Stimulated activated CD8-positive, alpha-beta memory T cell treated with anti-CD3 and anti-CD28 coated beads, Interleukin-4, amount 100 ng/mL, for 48 hours (primary cell): ENCODE measurements around the gene DDX46.
"Not testable (repeated sequence)": the region's sequence is repeated elsewhere in the genome, so short reads cannot be mapped to it uniquely, and the experiment has no call there.

Experiments
- DNase-seq: peaks from one replicate; pipeline ENCODE4 v3.0.0-alpha.2; 2020

Gene DDX46

GRCh38 chr5:134758504-134759341 lies at the start of gene DDX46:
Gene DDX46, plus strand, starts transcription at chr5:134758779. Its CDS starts 160 bp downstream, at chr5:134758939.
- DNase-seq = peak; percentile 97

DNA sequence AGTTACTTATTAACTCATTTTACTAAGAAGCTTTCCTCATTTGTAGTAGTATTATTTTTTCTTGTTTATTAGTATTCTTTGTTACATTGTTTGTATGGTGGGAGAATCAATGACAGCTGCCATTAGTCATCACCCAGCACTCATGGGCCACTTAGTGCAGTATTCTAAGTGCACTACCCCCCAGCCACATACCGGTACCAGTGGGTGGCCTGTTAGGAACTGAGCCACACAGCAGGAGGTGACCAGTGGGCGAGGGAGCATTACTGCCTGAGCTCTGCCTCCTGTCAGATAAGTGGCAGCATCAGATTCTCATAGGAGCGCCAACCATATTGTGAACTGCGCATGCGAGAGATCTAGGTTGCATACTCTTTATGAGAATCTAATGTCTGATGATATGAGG lies 44.5 kb upstream of the DDX46 start:
- DNase-seq = no peak

GRCh38 chr5:134714541-134714940 lies 44.0 kb upstream of the DDX46 start:
- no peak for DNase-seq

GRCh38 chr5:134715466-134715865 lies 43.1 kb upstream of the DDX46 start:
- DNase-seq = not testable (repeated sequence)

- no peak for DNase-seq
Measured at GRCh38 chr5:134724872-134725271, 33.7 kb upstream of the DDX46 start.

GRCh38 chr5:134732819-134733218 lies 25.8 kb upstream of the DDX46 start:
- DNase-seq = no peak

GRCh38 chr5:134735243-134735642 lies 23.3 kb upstream of the DDX46 start:
- DNase-seq = no peak

- DNase-seq = no peak
Measured at GRCh38 chr5:134736173-134736812, 22.3 kb upstream of the DDX46 start.

- peak; percentile 98 for DNase-seq
Measured at GRCh38 chr5:134738133-134738962, 20.2 kb upstream of the DDX46 start, which contains the start of gene CAMLG. Gene CAMLG, plus strand, starts transcription at chr5:134738548. Its CDS starts 73 bp downstream, at chr5:134738621.

GRCh38 chr5:134738963-134739661 lies 19.5 kb upstream of the DDX46 start:
- DNase-seq = peak; percentile 37

DNA sequence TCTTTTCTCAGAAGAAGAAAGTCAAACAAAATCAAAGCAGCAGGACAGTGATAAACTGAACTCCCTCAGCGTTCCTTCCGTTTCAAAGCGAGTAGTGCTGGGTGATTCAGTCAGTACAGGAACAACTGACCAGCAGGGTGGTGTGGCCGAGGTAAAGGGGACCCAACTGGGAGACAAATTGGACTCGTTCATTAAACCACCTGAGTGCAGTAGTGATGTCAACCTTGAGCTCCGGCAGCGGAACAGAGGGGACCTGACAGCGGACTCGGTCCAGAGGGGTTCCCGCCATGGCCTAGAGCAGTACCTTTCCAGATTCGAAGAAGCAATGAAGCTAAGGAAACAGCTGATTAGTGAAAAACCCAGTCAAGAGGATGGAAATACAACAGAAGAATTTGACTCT lies 17.5 kb upstream of the DDX46 start:
- DNase-seq = no peak

DNA sequence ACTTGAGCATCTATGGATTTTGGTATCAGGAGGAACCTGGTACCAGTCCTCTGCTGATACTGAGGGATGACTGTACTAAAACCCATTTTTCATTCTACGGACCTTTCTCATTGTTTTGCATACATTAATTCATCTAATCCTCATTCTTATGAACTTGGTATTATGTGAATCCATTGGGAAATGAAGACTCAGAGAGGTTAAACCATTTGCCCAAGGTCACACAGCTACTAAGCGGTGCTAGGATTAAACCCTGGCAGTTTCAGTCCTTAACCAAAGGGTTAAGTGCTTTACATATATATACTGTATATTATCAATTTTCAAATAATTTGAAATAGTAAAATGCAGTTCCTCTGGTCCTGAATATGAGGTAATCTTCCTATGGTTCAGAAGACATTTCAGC lies 16.4 kb upstream of the DDX46 start:
- DNase-seq = no peak

DNA sequence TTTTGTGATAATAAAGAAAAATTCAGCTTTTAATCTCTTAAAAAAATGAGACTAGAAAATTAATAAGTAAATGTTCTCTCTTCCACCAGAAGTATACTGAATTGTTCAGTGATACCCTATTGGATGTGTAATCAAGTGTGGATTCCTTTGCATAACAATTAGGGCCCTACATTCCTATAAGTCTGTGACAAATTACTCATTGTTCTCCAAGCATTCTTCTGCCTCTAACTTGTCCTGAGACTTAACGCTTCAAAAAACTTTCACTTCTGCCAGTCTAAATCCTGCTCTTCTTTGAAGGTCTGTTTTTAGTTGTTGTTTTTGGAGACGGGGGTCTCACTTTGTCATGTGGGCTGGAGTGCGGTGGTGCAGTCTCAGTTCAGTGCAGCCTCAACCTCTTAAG lies 9.2 kb upstream of the DDX46 start:
- DNase-seq = no peak

DNA sequence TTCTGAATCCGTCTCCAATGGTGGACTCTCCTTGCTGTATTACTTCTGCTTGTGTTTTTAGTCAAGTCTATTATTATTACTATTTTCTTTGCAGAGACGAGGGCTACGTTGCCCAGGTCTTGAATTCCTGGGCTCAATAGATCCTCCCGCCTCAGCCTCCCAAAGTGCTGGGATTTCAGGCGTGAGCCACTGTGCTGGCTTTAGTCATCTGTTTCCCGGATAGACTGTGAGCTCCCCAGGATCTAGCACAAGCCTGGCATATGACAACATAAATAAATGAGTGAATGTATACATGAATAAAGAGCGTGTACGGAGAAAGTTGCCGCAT lies 439 bp upstream of the DDX46 start:
- DNase-seq = no peak

DNA sequence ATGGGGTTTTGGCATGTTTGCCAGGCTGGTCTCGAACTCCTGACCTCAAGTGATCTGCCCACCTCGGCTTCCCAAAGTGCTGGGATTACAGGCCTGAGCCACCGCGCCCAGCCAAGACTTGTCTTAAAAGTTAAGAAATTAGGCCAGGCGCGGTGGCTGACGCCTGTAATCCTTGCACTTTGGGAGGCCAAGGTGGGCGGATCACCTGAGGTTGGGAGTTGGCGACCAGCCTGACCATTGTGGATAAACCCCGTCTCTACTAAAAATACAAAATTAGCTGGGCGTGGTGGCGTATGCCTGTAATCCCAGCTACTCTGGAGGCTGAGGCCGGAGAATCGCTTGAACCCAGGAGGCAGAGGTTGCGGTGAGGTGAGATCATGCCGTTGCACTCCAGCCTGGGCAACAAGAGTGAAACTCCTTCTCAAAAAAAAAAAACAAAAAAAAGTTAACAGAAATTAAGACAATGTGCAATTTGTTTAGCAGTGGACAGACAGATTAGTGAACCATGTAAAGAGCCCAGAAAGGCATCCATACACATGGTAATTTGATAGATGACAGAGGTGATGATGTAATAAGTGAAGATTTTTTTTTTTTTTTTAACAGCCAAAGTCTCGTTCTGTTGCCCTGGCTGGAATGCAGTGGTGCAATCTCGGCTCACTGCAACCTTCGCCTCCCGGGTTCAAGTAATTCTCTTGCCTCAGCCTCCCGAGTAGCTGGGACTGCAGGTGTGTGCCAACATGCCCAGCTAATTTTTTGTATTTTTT lies 9.1 kb downstream of the DDX46 start:
- DNase-seq = not testable (repeated sequence)

- no peak for DNase-seq
Measured at GRCh38 chr5:134769206-134769605, 10.6 kb downstream of the DDX46 start.

DNA sequence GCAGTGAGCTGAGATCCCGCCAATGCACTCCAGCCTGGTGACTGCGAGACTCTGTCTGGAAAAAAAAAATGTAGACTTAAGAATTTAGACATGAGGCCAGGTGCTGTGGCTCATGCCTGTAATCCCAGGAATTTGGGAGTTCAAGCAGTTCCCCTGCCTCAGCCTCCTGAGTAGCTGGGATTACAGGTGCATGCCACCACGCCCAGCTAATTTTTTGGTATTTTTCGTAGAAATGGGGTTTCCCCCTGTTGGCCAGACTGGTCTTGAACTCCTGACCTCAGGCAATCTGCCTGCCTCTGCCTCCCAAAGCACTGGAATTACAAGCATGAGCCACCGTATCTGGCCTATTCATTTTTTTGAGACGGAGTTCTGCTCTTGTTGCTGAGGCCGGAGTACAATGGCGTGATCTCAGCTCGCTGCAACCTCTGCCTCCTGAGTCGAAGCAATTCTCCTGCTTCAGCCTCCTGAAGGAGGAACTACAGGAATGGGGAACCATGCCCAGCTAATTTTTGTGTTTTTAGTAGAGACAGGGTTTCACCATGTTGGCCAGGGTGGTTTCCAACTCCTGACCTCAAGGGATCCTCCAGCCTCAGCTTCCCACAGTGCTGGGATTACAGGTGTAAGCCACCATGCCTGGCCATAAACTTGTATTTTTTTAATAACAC lies 14.0 kb downstream of the DDX46 start:
- DNase-seq = no peak

- no peak for DNase-seq
Measured at GRCh38 chr5:134777366-134777765, 18.8 kb downstream of the DDX46 start.

GRCh38 chr5:134784241-134784920 lies 25.8 kb downstream of the DDX46 start:
- DNase-seq = no peak

DNA sequence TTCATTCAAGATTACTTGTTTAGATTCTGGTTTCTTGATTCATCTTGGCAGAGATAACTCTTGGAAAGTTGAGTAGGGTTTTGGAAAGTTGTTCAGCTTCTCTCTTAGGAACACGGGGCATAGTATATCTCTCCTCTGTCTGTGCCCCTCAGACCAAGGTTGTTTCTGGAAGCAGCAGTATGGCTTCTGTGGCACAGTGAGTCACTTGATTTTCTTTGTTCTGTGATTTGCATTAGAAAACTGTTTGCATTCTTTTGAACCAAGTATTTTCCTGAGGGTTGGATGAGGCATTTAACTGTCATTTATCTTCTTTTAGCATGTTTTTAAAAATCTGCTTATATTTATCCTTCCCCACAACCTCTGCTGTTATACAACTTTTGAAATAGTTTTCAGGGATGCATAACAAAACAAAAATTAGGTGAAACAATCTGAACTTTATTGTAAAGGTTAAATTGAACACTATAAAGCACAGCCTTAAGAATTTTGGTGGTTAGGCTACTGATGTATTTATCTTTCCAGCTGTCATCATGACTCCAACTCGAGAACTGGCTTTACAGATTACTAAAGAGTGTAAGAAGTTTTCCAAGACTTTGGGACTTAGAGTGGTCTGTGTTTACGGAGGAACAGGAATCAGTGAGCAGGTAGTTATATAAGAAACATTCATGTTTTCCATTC lies 26.5 kb downstream of the DDX46 start:
- no peak for DNase-seq
